ENCODE results near the gene BSCL2. TPM values are rescaled to one million over a fixed set of nuclear protein-coding genes. Genes with fewer than 3 reads are reported as not detected.
A peak's percentile ranks its signal among the peaks of the same experiment; 100 is the strongest.

BSCL2 gene
- total and polyA plus RNA-seq, 2 of the 13 experiments (the other 11 are each of a cell fraction or from before 2014, with no cell fraction given) = 19.5 to 21.1 TPM

DNA sequence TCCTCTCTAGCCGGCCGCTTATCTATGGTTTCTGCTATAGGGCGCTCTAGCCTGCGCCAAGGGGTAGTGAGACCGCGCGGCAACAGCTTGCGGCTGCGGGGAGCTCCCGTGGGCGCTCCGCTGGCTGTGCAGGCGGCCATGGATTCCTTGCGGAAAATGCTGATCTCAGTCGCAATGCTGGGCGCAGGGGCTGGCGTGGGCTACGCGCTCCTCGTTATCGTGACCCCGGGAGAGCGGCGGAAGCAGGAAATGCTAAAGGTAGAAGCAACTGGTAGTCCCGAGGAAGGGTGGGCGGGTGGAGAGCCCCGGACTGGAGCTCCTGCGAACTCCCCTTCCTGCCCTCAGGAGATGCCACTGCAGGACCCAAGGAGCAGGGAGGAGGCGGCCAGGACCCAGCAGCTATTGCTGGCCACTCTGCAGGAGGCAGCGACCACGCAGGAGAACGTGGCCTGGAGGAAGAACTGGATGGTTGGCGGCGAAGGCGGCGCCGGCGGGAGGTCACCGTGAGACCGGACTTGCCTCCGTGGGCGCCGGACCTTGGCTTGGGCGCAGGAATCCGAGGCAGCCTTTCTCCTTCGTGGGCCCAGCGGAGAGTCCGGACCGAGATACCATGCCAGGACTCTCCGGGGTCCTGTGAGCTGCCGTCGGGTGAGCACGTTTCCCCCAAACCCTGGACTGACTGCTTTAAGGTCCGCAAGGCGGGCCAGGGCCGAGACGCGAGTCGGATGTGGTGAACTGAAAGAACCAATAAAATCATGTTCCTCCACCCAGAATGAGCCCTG lies 35.4 kb downstream of the BSCL2 start, which contains the start of the genes LBHD1 and UQCC3 (continued):
- TF ChIP-seq STAG1 (CRISPR knock-in tag; IDR thresholded peaks at IDR 0.05) = 0 out of 2 replicates have a peak, but pooled peaks have one; percentile 4
- TF ChIP-seq YEATS2 (CRISPR knock-in tag; IDR thresholded peaks at IDR 0.05; ENCODE audit: borderline replicate concordance) = peak; percentile 93
- TF ChIP-seq TAF15 (IDR thresholded peaks at IDR 0.05; ENCODE audit: low read depth, low read length, poor library complexity, severe bottlenecking) = no peak
- no peak for TF ChIP-seq CEBPB (IDR thresholded peaks at IDR 0.05; ENCODE audit: borderline replicate concordance, low read depth, low read length)
- TF ChIP-seq, protein P1, sequence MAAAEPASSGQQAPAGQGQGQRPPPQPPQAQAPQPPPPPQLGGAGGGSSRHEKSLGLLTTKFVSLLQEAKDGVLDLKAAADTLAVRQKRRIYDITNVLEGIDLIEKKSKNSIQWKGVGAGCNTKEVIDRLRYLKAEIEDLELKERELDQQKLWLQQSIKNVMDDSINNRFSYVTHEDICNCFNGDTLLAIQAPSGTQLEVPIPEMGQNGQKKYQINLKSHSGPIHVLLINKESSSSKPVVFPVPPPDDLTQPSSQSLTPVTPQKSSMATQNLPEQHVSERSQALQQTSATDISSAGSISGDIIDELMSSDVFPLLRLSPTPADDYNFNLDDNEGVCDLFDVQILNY (CRISPR knock-in tag; conservative IDR thresholded peaks at IDR 0.05) = no peak
- TF ChIP-seq, protein P2, sequence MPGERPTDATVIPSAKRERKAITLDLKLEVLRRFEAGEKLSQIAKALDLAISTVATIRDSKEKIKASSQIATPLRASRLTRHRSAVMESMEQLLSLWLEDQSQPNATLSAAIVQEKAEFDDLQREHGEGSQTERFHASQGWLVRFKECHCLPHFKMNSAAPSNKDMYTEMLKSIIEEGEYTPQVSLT (CRISPR knock-in tag; IDR thresholded peaks at IDR 0.05; ENCODE audit: borderline replicate concordance, low read depth) = no peak
- TF ChIP-seq ZNF543 (CRISPR knock-in tag; IDR thresholded peaks at IDR 0.05) = no peak; the same call in 1 of the 2 replicates
- TF ChIP-seq ZHX1 (CRISPR knock-in tag; IDR thresholded peaks at IDR 0.05; ENCODE audit: low read depth) = 0 out of 2 replicates have a peak, but pooled peaks have one; percentile 41
- peak; percentile 86 for TF ChIP-seq THAP9 (CRISPR knock-in tag; IDR thresholded peaks at IDR 0.05; ENCODE audit: borderline replicate concordance)
- no peak for TF ChIP-seq ZBTB46 (CRISPR knock-in tag; IDR thresholded peaks at IDR 0.05; ENCODE audit: borderline replicate concordance)
- TF ChIP-seq HOXA5 (CRISPR knock-in tag; IDR thresholded peaks at IDR 0.05) = peak; percentile 66
- TF ChIP-seq KAT2B (IDR thresholded peaks at IDR 0.05; ENCODE audit: borderline replicate concordance, low read depth, low read length) = no peak

Data from HepG2 (cell line).